NB4 (cell line): ENCODE data around the gene SCG5.

ENCODE experiments used
- CTCF ChIP-seq: IDR thresholded peaks from one replicate; pipeline ENCODE4 v1.5.1; 2012; ENCODE audit warnings: low read depth, low read length
- MAX ChIP-seq: IDR thresholded peaks from 2 replicates; pipeline ENCODE4 v1.6.1; 2011; ENCODE audit warnings: low read depth, low read length
- MYC ChIP-seq: IDR thresholded peaks from 2 replicates; pipeline ENCODE4 v1.6.1; 2011; ENCODE audit warnings: low read depth, low read length
- POLR2A ChIP-seq: IDR thresholded peaks from 2 replicates; pipeline ENCODE4 v1.6.1; 2011; ENCODE audit warnings: mild to moderate bottlenecking; ENCODE audit not compliant: insufficient read length; ENCODE audit errors: extremely low read depth

GRCh38 chr15:32717426-32718226 lies 76.1 kb downstream of the SCG5 start, which contains the start of gene GREM1:
- no peak for TF ChIP-seq CTCF
- TF ChIP-seq MAX = no peak
- TF ChIP-seq POLR2A = no peak
- no peak for TF ChIP-seq MYC
